Measurements from ENCODE around the gene ZNF865.

DNA sequence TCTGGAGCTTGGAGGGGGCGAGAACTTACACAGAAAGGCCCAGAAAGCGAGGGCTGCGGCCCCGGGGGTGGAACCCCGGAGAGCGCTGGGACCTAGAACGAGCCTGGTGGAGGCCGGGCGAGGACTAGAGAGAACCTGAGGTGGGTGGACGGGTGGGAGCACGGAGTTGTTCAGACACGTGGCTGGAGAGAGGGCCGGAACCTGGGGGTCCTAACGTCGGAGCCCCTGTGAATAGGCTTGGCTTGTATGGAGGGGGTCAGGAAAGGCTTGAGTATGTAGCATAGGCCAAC lies 38.4 kb downstream of the ZNF865 start:
- TF ChIP-seq, protein P1, sequence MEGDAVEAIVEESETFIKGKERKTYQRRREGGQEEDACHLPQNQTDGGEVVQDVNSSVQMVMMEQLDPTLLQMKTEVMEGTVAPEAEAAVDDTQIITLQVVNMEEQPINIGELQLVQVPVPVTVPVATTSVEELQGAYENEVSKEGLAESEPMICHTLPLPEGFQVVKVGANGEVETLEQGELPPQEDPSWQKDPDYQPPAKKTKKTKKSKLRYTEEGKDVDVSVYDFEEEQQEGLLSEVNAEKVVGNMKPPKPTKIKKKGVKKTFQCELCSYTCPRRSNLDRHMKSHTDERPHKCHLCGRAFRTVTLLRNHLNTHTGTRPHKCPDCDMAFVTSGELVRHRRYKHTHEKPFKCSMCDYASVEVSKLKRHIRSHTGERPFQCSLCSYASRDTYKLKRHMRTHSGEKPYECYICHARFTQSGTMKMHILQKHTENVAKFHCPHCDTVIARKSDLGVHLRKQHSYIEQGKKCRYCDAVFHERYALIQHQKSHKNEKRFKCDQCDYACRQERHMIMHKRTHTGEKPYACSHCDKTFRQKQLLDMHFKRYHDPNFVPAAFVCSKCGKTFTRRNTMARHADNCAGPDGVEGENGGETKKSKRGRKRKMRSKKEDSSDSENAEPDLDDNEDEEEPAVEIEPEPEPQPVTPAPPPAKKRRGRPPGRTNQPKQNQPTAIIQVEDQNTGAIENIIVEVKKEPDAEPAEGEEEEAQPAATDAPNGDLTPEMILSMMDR (conservative IDR thresholded peaks at IDR 0.05 in 1 of 2, IDR thresholded peaks at IDR 0.05 in 1 of 2; ENCODE audit: low read depth in 1 of 2, low read length in 2 of 2), result no peak
- no peak for TF ChIP-seq EZH2 (IDR thresholded peaks at IDR 0.05; ENCODE audit: low read length, missing control alignments)

All from fibroblast of lung (primary cell).